Large intestine (tissue), 12 donors: ENCODE results near the gene ADAMTS5. TPM values are rescaled to one million over a fixed set of nuclear protein-coding genes. Genes with fewer than 3 reads are reported as not detected.

ENCODE experiments used
- DNase-seq, 2 donors: peaks; one replicate each; pipeline versions ENCODE4 v3.0.0 to v3.0.0-alpha.2; 2013
- H3K27ac ChIP-seq: one replicate; pipeline ENCODE4 v1.5.1; 2013; ENCODE audit warnings: low read length
- H3K27me3 ChIP-seq: 2 replicates; pipeline ENCODE4 v1.6.1; 2013; ENCODE audit warnings: low read length; ENCODE audit not compliant: control insufficient read depth, insufficient read depth
- H3K36me3 ChIP-seq: 2 replicates; pipeline ENCODE4 v1.6.1; 2013; ENCODE audit warnings: low read length; ENCODE audit not compliant: control insufficient read depth, insufficient read depth
- H3K4me1 ChIP-seq: one replicate; pipeline ENCODE4 v1.6.1; 2013; ENCODE audit warnings: low read length; ENCODE audit not compliant: control insufficient read depth, insufficient read depth
- H3K4me3 ChIP-seq: one replicate; pipeline ENCODE4 v1.5.1; 2013; ENCODE audit warnings: low read length
- H3K9me3 ChIP-seq: one replicate; pipeline ENCODE4 v1.6.1; 2013; ENCODE audit warnings: mild to moderate bottlenecking, low read depth, low read length, moderate library complexity; ENCODE audit not compliant: control insufficient read depth
- whole genome bisulfite sequencing: methylation state at CpG from one replicate; pipeline ENCODE4 v1.1.5; 2013; ENCODE audit warnings: low lambda C conversion rate; ENCODE audit not compliant: insufficient coverage; 5-methylcytosine and 5-hydroxymethylcytosine counted together
- long read RNA-seq, 11 donors: transcript quantifications; one replicate each; lab custom pipeline, GENCODE V29; 2026
- polyA plus RNA-seq: library from polyadenylated mRNA; unstranded; fragments of 120-200 nt; gene quantifications from one replicate; pipeline ENCODE4 v1.2.1, GENCODE V29; 2013

Gene ADAMTS5
- 7.8 TPM for polyA plus RNA-seq
- long read RNA-seq, donor 1: 0 reads
- long read RNA-seq, donor 2: 0 reads
- long read RNA-seq, donor 3: 0 reads
- long read RNA-seq, donor 4: 0 reads
- long read RNA-seq, donor 5, full-length matches to known transcripts: 3 of 3 reads
- long read RNA-seq, donor 5, partial matches to known transcripts: 0 of 3 reads
- long read RNA-seq, donor 5, other reads (novel, unspliced or antisense): 0 of 3 reads
- long read RNA-seq, donor 6: 0 reads
- long read RNA-seq, donor 7, full-length matches to known transcripts: 3 of 3 reads
- long read RNA-seq, donor 7, partial matches to known transcripts: 0 of 3 reads
- long read RNA-seq, donor 7, other reads (novel, unspliced or antisense): 0 of 3 reads
- long read RNA-seq, donor 8: 0 reads
- long read RNA-seq, donor 9: 0 reads
- long read RNA-seq, donor 10: 0 reads
- long read RNA-seq, donor 11, full-length matches to known transcripts: 2 of 2 reads
- long read RNA-seq, donor 11, partial matches to known transcripts: 0 of 2 reads
- long read RNA-seq, donor 11, other reads (novel, unspliced or antisense): 0 of 2 reads

DNA sequence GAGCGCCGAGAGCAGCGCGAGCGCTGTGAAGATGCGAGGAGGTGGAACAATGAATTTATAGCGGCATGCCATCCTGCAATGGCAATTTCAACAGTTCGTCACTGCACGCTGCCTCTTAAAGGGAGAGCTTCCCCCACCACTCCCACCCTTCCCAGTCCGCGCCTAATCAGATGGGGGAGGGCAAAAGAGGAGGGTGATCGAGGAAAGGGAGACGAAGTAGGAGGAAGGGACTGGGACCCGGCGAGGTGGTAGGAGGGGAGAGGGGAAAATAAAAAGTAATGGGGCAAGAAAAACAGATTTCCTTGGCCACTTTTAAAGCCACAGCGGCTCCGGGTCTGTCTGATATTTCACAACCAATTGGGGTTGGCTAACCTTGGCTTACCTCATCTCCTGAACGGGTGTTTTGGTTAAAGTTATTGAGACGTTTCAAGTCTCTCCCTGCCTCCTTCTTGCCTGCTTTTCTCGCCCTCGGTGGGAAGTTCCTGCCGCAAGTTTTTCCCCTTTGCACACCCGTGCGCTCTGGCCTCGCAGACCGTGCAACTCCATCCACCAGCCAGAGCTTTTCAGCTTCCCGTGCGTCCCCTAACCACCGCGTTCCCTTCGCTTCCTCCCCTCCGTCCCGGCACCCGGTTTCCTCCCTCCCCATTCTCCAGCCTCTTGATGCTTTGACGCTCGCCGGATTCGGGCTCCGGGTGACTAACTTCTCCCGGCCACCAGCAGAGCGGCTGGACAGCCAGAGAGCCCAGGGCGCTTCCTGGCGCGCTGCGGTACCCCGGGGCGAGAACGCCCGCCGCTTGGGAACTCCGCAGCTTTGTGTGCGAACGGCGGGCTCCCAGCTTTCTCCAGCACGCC is at the start of gene ADAMTS5:
Gene ADAMTS5, minus strand, starts transcription at position 27 of the 852 bp plus-strand sequence. CDS start 697 bp downstream, outside the sequence.
- Histone ChIP-seq H3K9me3 (peaks cover 6% of the 10 kb centered on the region), H3K4me3 (peak within 1 kb of the TSS; percentile 52), H3K27me3 (peaks cover 42% of the 10 kb centered on the region), H3K4me1 (no peaks in the 10 kb centered on the region), H3K36me3 (no peaks in the 10 kb centered on the region), H3K27ac (peak within 1 kb of the TSS; percentile 77)
- 0% methylated on average over 9 of the region's 55 CpGs for WGBS
- peak in 1 of 2 donors; percentile 51 for DNase-seq

DNA sequence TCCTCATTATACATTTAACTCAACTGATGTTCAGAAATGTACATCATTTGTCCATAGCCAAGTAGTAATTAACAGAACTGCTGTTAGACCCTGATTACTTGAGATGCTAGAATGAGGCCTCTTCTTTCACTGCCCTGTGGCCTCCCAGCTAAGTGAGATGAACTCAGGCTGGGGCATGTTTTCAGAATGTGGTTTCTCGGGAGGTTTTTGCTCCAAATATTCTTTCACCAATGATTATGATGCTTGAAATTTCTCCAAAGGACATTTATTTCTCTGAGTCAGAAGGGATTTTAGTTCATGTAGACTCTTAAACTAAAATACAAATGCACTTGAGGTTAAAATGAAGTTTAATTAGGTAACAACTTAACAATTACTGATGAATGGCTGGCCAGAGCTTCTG is 34.6 kb upstream of the ADAMTS5 start:
- no peak overlapping the region for H3K4me3 ChIP-seq
- H3K27me3 ChIP-seq: no peaks in the 10 kb centered on the region
- WGBS: no CpG with 5 or more reads among the region's 1 CpG
- H3K36me3 ChIP-seq: no peaks in the 10 kb centered on the region
- no peak overlapping the region for H3K27ac ChIP-seq
- no peak for DNase-seq
- H3K9me3 ChIP-seq: no peaks in the 10 kb centered on the region
- no peaks in the 10 kb centered on the region for H3K4me1 ChIP-seq

DNA sequence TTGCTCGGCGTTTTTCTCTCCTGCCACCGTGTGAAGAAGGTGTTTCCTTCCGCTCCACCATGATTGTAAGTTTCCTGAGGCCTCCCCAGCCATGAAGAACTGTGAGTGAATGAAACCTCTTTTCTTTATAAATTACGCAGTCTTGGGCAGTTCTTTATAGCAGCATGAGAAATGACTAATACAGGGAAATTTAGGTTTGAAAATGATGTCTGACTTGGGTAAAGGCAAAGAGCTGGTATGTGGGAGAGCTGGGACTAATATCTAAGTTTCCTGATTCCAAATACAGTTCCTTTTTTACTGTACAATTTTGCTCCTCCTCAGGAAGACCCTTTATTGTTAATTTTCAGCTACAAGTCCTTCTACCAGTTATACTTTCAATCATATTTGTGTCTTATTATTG is 16.7 kb upstream of the ADAMTS5 start:
- 90% methylated on average over 2 of the region's 5 CpGs for WGBS
- no peak for DNase-seq
- Histone ChIP-seq H3K27ac (no peak overlapping the region), H3K36me3 (no peaks in the 10 kb centered on the region), H3K4me3 (no peak overlapping the region), H3K9me3 (no peaks in the 10 kb centered on the region), H3K4me1 (no peaks in the 10 kb centered on the region), H3K27me3 (no peaks in the 10 kb centered on the region)

DNA sequence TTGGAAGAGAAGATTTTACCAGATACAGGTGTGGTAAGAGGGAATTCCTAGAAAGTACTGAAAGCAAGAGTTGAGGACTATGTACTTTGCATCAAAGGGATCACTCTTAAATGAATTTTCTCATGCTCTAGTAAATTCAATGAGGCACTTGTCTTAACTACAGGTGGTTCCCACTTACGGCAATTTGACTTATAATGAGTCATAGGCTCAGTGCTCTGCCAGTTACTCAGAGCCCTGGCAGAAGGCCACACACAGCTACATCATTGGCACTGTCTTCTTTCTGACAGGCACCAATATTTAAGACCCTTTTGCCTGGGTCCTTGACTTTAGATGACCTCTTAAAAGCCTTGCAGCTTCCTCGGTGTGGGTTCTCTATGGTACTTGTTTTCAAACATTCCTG is 15.9 kb upstream of the ADAMTS5 start:
- DNase-seq: no peak
- 100% methylated on average over 1 of the region's 2 CpGs for WGBS

DNA sequence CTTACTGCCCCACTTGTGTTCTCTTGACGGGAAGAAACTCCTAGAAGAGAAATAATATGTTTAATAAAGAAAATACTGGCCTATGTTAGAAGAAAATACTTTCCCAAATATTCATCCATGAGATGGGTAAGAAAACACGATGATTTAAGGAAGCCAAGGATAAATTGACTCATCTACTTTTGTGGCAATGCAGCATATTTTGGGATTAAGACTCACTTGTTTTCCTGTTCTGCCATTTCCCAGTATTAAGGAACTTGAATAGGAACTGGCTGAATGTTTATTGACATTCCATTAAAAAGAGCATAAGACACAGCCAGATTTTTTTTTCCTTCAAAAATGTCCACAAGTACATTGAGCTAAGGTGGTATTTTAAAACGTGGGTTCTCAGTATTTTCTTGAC is 10.9 kb upstream of the ADAMTS5 start:
- Histone ChIP-seq H3K36me3 (no peaks in the 10 kb centered on the region), H3K4me3 (no peak overlapping the region), H3K9me3 (no peaks in the 10 kb centered on the region), H3K27me3 (no peaks in the 10 kb centered on the region), H3K4me1 (no peaks in the 10 kb centered on the region), H3K27ac (no peak overlapping the region)
- WGBS: 75% methylated on average over 2 of the region's 3 CpGs
- no peak for DNase-seq

More for the DNA sequence above, 15.9 kb upstream of the ADAMTS5 start:
- H3K4me3 ChIP-seq: no peak overlapping the region
- H3K27ac ChIP-seq: no peak overlapping the region
- H3K9me3 ChIP-seq: no peaks in the 10 kb centered on the region
- no peaks in the 10 kb centered on the region for H3K4me1 ChIP-seq
- no peaks in the 10 kb centered on the region for H3K27me3 ChIP-seq
- no peaks in the 10 kb centered on the region for H3K36me3 ChIP-seq

DNA sequence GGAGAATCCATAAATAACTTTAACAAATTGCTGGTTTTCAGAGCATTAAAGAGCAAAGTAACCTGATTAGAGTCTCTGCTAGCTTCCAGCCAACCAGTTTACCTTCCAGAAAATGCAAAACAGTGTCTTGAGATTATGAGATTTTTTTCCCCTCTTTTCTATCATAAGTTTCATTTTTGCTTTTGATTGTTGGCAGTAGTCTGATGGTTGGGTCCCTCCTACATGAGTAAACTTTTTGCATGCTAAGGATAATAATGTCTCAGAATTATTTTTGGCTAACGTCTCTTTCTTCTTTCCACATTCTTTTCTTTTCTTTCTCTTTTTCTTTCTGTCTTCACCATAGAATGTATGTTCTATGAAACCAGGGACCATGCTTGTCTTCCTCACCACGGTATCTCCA is 6.3 kb upstream of the ADAMTS5 start:
- no peak overlapping the region for H3K4me3 ChIP-seq

DNA sequence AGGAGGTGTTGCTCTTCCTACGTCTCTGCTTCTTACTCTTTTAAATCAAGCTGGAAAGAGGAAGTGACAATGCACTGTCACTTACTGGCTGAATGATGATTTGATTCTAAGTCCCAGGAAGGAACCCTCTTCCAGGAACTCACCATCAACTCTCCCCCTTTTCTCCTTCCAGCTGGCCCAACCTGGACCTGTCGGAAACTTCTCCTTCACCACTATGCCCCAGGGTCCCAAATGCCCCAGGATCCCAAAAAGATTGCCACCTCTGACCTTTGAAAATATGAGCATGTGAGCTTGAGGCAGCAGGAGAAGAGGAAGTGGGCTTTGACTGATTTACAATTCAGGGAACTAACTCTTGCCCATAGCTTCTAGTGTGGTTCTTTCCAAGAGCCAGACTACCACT is 5.3 kb upstream of the ADAMTS5 start:
- H3K4me3 ChIP-seq: no peak overlapping the region
- H3K36me3 ChIP-seq: no peaks in the 10 kb centered on the region
- H3K4me1 ChIP-seq: no peaks in the 10 kb centered on the region
- peaks cover 14% of the 10 kb centered on the region for H3K27me3 ChIP-seq
- H3K9me3 ChIP-seq: no peaks in the 10 kb centered on the region
- H3K27ac ChIP-seq: no peak overlapping the region
- DNase-seq: no peak
- WGBS: 0% methylated on average over 1 of the region's 2 CpGs

More for the DNA sequence above, 6.3 kb upstream of the ADAMTS5 start:
- Histone ChIP-seq H3K27me3 (peaks cover 5% of the 10 kb centered on the region), H3K4me1 (no peaks in the 10 kb centered on the region), H3K36me3 (no peaks in the 10 kb centered on the region), H3K27ac (no peak overlapping the region), H3K9me3 (no peaks in the 10 kb centered on the region)
- DNase-seq: no peak
- 100% methylated on average over 1 of the region's 2 CpGs for WGBS

DNA sequence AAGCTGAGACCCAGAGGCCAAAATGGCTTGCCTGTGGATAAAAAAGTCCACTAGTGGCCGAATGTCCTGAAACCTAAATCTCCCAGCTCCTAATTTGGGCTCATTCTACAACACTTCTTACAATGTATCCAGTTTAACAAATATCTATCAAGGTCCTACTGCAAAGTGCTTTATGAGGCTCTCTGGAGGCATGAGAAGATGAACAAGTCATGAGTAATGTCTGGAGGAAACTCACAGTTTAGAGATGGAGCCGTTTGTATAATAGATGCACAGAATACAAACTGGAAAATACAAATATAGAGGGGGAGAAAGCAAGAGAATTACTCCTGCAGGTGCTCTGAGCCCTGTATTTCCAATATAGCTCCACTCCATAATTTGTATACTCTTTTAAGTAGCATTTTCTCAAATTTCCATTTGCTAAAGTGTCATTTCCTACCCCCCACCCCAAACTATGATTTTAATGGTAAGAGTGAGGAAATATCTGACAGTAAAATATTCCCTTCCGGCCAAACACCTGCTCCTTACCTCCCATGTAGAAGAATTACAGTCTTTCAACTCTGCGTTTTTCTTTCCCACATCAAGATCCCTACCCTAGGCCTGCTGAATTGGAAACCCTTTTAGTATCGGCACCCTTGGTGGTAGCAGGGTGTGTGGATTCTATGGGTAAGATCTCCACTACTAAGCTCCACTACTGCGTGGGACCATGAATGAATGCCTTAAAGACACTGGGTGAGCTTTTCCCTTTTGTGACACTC is 3.3 kb upstream of the ADAMTS5 start:
- H3K27ac ChIP-seq: no peak overlapping the region
- peaks cover 32% of the 10 kb centered on the region for H3K27me3 ChIP-seq
- no peak for DNase-seq
- H3K9me3 ChIP-seq: peaks cover 6% of the 10 kb centered on the region
- no peak overlapping the region for H3K4me3 ChIP-seq
- no peaks in the 10 kb centered on the region for H3K4me1 ChIP-seq
- no peaks in the 10 kb centered on the region for H3K36me3 ChIP-seq
- WGBS: 100% methylated on average over 1 of the region's 6 CpGs

DNA sequence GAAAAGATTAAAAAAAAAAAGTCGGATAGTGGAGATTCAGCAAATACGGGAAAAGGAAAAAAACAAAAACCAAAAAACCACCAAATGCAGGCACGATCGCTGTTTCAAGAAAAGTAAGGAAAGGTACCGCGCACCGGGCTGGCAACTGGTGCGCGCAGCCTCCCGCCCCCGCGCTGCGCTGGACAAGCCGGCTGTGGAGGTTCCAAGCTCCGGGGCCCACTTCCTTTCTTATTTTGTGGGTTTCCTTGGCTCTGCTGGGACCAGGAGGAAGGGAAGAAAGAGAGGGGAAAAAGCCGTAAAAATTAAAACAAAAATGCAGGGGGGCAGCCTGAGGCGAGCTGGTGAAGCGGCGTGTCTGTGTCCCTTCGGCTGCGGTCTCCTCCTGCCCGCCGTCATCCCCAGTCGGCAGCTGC is 233 bp downstream of the ADAMTS5 start:
- Histone ChIP-seq H3K27ac (peak overlapping the region; percentile 60), H3K36me3 (no peaks in the 10 kb centered on the region), H3K27me3 (peaks cover 43% of the 10 kb centered on the region), H3K4me3 (peak overlapping the region; percentile 52), H3K9me3 (peaks cover 6% of the 10 kb centered on the region), H3K4me1 (no peaks in the 10 kb centered on the region)
- WGBS: 0% methylated on average over 4 of the region's 24 CpGs
- DNase-seq: no peak
